GM19328 (cell line): Measurements from ENCODE around the gene MFAP4.
A peak's percentile ranks its signal among the peaks of the same experiment; 100 is the strongest.

Experiments used
- ATAC-seq: cut with Tn5 transposase; IDR thresholded peaks from one replicate; pipeline ENCODE4 v1.9.1; 2021; ENCODE audit warnings: mild to moderate bottlenecking, moderate library complexity; ENCODE audit not compliant: unreplicated experiment

Gene MFAP4

GRCh38 chr17:19372866-19373504 is 14.0 kb downstream of the MFAP4 start:
- ATAC-seq, result no peak

DNA sequence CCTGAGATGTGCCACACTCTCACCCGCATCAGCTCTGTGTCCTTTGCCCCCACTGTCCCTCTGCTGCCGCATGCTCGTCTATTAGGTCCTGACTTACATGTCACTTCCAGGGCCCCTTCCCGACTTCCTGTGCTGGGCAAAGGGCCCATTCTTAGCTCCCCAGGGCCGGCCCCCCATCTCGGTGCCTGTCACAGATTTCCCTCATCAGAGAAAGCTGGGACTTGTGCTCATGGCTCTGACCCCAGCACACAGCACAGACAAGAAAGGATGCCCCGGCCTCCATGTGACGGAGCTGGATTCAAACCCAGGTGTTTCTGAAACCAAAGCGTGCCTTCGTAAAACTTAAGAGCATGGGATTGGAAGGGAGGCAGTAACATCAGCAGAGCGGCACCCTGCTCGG is 14.6 kb downstream of the MFAP4 start:
- no peak for ATAC-seq

DNA sequence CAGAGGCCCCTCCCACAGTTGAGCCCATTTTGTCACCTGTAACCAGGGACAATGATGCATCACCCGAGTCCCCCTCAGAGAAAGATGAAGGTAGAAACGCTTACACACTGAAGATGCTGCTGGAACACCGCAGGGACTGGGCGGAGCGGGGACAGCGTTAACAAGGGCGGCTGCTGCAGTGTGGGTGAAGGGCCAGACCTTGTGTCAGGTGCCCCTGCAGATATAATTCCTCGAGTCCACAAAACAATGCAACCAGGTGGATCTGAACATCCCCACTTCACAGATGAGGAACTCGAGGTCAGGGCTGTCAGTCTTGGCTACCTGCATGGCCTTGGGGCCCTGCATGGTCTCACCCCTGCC is 15.0 kb downstream of the MFAP4 start:
- ATAC-seq, result no peak

DNA sequence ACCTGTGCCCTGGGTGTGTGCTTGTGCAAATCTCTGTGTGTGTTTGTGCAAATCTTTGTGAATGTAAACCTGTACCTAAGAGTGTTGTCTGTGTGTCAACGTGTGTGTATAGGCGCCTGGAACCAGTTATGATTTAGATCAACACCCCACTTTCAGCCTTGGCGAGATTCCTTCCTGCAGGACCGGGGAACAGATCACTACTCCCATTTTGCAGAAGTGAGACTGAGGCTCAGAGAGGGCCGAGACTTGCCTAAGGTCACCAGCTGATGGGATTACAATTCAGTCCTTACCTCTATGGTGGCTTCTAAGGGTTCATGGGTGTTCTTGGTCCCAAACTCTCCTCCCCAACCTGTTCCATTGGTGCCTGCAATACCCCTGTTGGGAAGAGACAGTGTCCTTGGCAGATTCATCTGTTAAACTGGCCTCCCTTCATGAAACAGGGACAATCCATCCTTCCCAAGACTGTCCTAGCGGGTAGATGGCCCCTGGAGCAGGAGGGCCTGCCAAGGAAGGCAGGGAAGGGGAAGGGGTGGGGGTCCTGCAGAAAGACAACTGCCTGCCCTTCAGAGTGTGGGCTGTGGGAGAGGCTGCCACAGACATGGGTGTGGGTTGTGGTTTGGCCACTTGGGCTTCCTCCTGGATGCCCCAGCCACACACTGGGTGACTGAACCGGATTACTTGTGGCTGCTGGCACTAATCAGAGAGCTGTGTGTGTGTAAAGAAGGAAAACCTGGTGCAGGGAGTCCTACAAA is 15.6 kb downstream of the MFAP4 start:
- ATAC-seq, result no peak

GRCh38 chr17:19370493-19370960 is 16.5 kb downstream of the MFAP4 start:
- no peak for ATAC-seq

DNA sequence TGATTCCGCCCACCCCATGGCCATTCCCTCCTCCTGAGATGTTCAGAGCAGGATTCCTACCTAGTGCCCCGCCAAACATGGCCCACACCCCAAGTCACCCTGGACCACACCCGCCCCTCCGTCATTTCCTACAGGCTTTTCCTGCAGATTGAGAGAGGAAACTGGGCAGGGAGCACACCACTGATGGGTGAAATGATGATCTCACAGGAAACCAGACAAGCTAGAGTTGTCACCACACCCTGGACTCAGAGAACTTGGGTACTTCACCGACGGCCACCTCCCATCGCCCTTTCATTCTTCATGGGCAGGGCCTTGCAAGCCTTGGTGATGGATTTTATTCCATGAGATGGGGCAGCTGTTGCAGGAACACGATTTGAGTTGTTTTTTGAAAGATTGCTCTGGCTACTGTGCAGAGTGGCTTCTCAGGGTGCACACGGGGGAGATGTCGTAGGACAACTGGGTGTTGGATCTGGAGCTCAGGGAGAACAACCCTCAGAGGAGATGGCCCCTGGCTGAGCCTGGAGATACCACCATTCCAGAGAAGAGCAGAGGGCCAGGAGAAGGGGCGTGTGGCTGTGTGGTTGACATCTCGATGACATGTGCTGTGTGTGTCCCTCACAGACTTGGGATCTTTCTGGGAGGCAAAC is 17.0 kb downstream of the MFAP4 start:
- no peak for ATAC-seq

DNA sequence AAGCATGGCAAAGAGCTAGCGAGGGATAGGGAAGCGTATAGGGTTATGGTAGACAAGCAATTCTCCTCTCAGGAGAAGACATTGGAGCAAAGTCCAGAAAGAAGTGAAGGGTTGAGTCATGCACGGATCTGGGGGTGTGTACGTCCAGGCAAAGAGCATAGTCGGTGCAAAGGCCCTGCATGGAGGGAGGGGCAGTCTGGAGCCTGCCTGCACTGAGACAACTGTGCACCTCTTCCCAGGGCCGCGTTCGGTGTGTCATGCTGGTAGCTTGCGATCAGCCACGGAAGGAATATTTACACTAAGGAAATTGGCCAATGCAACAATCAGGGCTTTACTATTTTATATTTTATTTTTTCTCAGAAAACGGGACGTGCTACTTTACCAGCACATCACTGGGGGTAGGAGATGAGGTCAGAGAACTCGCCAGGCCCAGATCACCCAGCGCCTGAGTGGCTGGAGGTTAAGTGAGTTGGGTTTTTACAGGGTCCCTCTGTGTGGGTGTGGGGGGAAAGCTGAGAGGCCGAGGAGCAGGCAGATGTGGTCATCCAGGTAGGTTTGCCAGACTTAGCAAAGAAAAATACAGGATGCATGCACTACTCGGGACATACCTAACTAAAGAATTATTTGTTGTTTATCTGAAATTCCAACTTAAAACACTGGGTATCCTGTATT is 17.7 kb downstream of the MFAP4 start:
- ATAC-seq, result no peak

DNA sequence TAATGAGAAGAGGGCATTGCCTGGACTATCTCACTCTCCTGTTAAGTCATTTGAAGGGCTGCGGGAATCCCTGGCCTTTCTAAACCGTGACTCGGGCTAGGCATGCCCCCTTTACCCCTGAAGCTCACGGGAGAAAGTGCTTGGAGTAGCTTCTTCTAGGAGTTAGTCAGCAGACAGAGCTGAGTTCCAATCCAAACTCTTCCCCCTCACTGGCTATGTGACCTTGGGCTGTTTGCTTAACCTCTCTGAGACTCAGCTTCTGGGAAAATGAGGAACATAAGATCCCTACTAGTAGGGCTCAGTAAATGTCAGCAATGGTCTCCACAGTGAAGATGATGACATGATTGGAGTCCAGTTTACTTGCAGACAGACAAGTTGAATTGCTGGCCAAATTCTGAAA is 18.8 kb downstream of the MFAP4 start:
- ATAC-seq, result no peak

GRCh38 chr17:19366637-19366972 is 20.4 kb downstream of the MFAP4 start:
- no peak for ATAC-seq

GRCh38 chr17:19365833-19366636 is 21.0 kb downstream of the MFAP4 start:
- ATAC-seq, result no peak

DNA sequence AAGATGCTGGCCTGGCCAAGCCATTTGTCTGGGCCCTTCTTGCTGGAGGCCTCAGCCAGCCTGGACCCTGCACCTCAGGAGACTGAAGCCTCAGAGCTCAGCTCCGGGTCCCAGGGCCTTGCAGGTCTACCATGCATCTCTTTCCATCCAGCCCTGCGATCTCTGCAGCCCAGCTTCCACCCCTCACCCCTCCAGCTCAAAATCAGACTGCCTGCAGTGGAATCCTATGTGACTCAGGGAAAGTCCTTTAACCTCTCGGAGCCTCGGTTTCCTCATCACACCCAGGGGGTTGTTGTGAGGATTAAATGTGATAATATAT is 21.5 kb downstream of the MFAP4 start:
- no peak for ATAC-seq

- no peak for ATAC-seq
Observed at GRCh38 chr17:19364699-19365498, 22.1 kb downstream of the MFAP4 start.

GRCh38 chr17:19363460-19364035 is 23.4 kb downstream of the MFAP4 start:
- ATAC-seq, result no peak

- no peak for ATAC-seq
Observed at GRCh38 chr17:19363114-19363438, 23.9 kb downstream of the MFAP4 start.

GRCh38 chr17:19362277-19363113 is 24.5 kb downstream of the MFAP4 start, which contains the start of gene B9D1:
B9D1 (minus strand) TSS chr17:19362723; CDS start chr17:19362569, 154 bp downstream.
- peak; percentile 77 for ATAC-seq

GRCh38 chr17:19361944-19362276 is 25.1 kb downstream of the MFAP4 start:
- no peak for ATAC-seq

DNA sequence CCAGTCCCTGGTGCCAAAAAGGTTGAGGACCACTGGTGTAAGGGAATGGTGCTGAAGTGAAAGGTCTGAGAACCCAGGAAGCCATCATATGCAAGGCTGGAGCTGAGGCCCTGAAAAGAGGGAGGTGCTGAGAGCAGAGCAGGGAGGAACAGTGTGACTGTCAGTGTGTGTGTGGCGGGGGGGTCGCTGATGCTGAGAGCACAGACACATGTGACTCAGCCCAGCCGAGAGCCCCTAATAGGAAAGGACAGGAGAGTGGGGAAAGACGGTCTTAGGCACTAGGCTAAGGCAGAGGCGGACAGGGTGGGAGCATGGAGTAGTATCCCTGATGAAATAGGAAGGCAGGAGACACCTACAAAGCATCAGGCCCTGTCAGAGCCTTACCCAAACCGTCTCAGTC is 25.7 kb downstream of the MFAP4 start:
- ATAC-seq, result no peak

GRCh38 chr17:19360772-19361171 is 26.2 kb downstream of the MFAP4 start:
- ATAC-seq, result no peak

DNA sequence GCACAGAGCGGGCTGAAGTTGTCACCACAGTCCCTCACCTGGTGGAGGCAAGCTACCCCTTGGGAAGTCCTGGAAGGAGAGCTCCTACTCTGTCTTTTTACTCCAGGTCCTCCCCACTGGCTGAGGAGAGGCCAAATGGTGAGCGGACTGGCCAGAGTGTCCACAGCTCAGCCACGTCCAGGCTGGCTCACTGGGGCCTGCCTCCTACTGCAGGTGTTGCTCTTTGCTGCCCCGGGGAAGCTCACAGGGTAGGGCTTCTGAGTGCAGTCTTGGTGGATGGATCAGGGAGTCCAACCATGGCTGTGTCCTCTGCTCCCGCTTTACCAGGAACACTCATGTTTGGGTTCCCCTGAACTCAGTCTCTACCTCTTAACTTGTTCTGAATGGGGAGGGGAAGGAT is 27.1 kb downstream of the MFAP4 start:
- ATAC-seq, result no peak
